Spleen (tissue), 7 donors: Measurements from ENCODE around the gene MED25.

ENCODE experiments used
- POLR2AphosphoS5 ChIP-seq, 3 donors: sonication (generic); formaldehyde crosslinking; IDR thresholded peaks; one replicate each; pipeline ENCODE4 v1.5.1; 2017; ENCODE audit warnings: antibody characterized with exemption in 3 of 3
- TF ChIP-seq, protein P1 (sequence below), 11 experiments: fragments of 200-600 bp in 7 of 11; fragments of 450-650 bp in 4 of 11; sonication (generic) in 4 of 11; IDR thresholded peaks in 8 of 11; conservative IDR thresholded peaks in 3 of 11; 1 replicate in 7 of 11; 2 replicates in 4 of 11; pipeline versions ENCODE4 v1.4.0 to v1.8.0; 2016 to 2021; ENCODE audit warnings: antibody characterized with exemption in 11 of 11, inconsistent platforms in 4 of 11, mild to moderate bottlenecking in 1 of 11
- donor health status: DM: no; HTN: no; CAD: no; lungs with moderate emphysema.
- donor health status: DM: no; HTN: no; CAD: no.
- donor health status: DM: no; HTN: no; CAD: no.

DNA sequence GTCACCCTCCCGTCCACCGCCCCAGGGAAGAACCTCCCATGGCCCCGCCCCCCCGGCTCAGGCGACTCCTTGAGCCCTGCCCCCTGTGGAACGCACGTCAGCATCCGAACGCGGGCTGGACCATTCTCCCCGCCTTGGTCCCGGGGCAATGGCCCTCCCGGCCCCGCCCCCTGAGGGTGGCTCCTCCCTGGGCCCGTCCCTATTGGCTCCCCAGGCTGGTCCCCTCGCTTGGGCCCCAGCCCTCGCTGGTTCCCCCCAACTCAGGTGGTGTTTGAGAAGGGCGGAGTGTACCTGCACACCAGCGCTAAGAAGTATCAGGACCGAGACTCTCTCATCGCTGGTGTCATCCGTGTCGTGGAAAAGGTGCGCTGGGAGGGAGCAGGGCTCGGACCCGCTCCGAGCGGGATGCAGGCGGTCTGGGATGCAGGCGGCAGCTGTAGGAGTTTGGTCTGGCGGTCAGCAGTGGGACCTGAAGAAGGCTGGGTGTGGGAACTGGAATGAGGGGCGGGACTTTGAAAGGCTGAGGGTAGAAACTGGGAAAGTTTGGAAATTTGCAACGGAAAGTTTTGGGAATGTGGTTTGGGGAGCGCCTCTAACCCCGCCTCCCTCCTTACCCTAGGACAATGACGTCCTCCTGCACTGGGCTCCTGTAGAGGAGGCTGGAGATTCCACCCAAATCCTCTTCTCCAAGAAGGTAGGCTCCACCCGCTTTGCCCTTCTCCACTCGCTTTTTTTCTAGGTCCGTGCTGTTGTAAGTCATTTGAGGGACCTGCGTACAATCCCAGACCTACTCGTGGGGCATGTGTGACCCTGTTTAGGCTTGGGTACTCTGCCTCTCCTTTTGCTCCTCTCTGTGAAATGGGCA is 60.0 kb downstream of the MED25 start:
- TF ChIP-seq, protein P1, sequence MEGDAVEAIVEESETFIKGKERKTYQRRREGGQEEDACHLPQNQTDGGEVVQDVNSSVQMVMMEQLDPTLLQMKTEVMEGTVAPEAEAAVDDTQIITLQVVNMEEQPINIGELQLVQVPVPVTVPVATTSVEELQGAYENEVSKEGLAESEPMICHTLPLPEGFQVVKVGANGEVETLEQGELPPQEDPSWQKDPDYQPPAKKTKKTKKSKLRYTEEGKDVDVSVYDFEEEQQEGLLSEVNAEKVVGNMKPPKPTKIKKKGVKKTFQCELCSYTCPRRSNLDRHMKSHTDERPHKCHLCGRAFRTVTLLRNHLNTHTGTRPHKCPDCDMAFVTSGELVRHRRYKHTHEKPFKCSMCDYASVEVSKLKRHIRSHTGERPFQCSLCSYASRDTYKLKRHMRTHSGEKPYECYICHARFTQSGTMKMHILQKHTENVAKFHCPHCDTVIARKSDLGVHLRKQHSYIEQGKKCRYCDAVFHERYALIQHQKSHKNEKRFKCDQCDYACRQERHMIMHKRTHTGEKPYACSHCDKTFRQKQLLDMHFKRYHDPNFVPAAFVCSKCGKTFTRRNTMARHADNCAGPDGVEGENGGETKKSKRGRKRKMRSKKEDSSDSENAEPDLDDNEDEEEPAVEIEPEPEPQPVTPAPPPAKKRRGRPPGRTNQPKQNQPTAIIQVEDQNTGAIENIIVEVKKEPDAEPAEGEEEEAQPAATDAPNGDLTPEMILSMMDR (IDR thresholded peaks at IDR 0.05 in 8 of 11, conservative IDR thresholded peaks at IDR 0.05 in 3 of 11) = peak in 1 of 11 experiments; percentile 22
- TF ChIP-seq POLR2AphosphoS5 (IDR thresholded peaks at IDR 0.05) = peak in 2 of 3 donors; percentile 40 to 47
